HG02970 (cell line): ENCODE results near the gene BSPRY.

ENCODE experiments used
- ATAC-seq: cut with Tn5 transposase; IDR thresholded peaks from one replicate; pipeline ENCODE4 v1.9.1; 2021; ENCODE audit warnings: mild to moderate bottlenecking, moderate library complexity, moderate number of reproducible peaks; ENCODE audit not compliant: unreplicated experiment, low FRiP score

The BSPRY gene

DNA sequence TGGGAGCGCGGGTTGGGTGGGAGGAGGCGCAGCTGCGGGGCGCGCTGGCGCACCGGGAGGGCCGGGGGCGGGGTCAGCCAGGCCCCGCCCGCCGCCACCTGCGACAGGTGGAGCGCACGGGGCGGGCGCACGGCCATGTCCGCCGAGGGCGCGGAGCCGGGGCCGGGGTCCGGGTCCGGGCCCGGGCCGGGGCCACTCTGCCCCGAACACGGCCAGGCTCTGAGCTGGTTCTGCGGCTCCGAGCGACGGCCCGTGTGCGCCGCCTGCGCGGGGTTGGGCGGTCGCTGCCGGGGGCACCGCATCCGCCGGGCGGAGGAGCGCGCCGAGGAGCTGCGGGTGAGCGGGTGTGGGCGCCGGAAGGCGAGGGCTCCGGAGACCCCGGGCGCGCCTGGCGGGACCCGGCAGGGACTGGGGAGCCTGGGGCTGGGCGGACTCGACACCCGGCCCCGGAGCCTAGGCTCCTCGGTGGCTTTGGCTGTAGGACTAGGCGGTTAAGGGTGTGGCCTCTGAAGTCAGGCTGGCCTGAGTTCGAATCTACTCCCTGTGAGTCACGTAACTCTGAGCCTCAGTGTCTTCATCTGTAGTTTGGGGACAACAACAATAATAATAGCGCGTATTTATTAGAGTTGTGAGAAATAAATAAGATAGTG lies at the start of gene BSPRY:
Gene BSPRY, plus strand, starts transcription at position 97 of the 650 bp plus-strand sequence. Its CDS starts 39 bp downstream, at position 136.
- no peak for ATAC-seq

DNA sequence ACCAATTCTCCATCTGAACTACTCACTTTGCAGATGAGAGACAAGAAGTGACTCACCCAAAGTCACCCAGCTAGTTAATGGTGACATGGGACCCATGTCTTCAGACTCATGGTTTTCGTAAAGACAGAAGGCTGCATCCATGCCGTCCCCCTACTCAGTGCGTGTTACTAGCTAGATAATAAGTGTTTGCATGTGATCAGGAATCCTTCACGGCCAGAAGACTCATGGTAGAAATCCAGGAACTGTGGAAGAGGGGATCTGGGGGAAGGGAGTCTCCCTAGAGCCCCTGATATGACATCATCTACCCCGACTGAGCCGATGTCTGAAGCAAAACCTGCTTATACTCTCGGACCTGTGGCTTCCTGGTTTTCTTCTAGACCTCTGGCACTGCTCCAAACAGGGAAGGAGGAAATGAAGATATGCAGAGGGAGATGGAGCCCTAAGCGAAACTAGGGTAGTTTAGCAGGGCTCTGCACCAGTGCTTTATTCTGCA lies 49.5 kb upstream of the BSPRY start:
- ATAC-seq, result no peak

DNA sequence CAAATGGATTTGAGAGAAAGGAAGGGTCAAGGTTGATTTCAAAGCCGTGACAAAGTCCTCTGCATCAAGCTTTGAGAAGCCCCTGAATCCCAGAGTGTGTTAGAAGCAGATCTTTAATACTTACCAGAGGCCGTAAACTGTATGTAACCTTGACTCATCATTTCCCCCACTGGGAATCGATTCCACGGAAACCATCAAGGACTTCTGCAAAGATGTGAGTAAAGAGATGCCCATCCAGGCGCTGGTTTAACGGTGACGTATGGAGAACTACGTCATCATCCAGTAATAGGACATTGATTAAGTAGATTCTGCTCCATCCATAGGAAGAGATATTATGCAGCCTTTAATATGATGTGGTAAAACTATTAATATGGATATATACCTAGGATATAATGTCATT lies 47.8 kb upstream of the BSPRY start:
- no peak for ATAC-seq

DNA sequence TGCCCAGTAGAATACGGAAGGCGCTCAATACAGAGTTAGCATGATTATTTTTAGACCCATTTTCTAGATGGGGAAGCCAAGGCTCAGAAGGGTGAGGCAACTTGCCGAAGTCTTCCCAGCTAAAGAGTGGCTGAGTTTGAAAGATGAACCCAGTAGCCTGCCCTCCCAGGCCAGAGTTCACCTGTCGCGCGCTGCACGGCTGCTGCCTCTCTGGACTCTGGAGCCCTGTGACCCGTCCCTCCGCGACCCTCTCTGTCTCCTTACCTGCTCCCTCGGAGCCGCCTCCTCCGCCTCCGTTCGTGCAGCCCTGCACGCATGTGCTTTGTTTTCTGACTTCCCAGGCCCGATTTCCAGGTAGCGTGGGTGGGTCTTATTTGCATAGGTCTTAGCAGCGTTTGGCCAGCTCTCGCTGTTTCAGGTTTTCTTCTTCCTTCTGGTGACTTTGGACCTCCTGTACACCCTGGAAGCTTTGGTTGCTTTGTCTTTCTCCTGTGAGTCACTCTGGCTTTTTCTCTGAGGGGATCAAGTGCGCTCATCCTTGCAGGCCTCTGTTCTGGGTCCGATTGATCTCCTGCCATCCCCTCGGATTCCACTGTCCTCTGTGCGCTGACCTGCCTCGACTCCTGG lies 46.4 kb upstream of the BSPRY start, which contains the start of gene RNF183:
Gene RNF183, minus strand, starts transcription at position 585 of the 627 bp plus-strand sequence. CDS start 5,192 bp downstream, outside the sequence.
- no peak for ATAC-seq

DNA sequence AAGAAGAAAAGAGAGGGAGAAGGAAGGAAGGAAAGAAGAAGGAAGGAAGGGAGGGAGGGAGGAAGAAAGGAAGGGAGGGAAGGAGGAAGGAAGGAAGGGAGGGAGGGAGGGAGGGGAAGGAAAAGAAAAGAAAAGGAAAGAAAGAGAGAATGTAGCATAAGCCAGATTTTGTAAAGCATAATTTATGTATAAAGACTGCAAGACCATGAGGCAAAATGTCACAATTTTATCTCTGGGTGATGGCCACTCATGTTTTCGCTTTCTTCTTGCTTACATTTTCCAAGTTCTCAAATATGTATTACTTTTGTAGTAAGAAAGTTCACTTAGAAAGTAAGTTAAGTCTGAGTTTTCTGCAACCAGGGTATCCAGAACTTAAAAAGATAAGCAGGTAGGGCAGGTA lies 42.8 kb upstream of the BSPRY start:
- ATAC-seq, result no peak

DNA sequence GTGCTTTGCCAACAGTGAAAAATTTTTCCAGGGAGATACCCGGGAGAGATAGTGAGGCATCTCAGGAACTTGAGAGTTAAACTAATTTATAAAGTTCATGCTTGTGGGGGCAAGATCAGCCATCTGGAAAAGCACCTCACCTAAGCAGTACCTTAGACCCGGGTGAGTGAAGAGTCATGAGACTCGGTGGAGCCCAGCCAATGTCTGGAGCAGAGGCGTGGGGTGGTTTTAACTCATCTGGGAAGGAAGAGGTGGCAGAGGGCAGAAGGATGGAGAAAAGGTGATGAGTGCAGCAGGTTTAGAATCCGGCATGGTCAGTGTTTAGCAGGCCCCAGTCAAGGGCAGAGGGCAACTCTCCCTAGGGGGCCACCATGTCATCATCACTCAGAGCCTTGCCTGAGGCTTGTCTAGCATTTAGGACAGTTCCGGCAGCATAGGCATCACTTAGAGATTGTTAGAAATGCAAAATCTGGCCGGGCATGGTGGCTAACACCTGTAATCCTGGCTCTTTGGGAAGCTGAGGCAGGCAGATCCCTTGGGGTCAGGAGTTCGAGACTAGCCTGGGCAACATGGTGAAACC lies 41.9 kb upstream of the BSPRY start:
- no peak for ATAC-seq

DNA sequence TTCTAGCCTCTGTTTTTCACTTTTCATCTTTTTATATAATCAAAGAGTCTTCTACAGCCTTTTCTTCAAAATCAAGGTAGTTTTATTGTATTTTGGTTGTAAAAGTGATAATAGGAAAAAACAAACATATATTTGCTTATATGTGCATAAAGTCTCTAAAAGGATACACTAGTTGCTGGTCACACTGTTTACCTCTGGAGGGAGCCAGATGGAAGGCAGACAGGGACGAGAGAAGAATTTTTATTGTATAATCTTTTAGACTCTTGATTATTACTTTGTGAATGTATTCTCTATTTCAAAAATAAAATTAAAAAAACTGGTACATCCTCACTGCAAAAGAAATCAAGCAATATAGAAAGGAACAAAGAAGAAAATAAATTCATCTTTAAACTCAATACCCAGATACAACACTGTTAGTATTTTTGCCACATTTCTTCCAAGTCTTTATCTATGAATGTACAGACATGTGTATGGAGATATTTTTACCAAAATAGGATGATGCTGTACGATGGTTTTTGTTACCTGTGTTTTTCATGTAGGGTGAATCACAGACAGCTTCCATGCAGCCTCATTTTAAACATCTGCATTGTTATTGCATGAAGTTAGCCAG lies 40.0 kb upstream of the BSPRY start:
- ATAC-seq, result no peak

DNA sequence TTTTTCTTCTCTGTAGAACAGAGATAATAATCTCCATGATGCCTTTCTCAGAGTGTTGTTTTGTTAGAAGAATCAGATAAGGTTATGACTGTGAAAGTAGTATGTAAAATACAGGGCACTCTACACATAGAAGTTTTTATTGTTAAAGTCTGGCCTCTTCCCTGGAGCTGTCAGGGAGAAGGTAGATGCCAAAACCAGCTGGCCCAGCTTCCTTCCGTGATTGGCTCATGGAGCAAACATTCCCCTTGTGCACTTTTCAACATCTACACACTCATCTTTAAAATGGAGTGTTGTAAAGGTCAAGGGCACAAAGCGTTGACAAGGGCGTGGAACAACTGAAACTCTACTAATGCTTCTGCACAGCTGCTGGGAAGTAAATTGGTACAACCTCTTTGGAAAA lies 38.8 kb upstream of the BSPRY start:
- no peak for ATAC-seq

DNA sequence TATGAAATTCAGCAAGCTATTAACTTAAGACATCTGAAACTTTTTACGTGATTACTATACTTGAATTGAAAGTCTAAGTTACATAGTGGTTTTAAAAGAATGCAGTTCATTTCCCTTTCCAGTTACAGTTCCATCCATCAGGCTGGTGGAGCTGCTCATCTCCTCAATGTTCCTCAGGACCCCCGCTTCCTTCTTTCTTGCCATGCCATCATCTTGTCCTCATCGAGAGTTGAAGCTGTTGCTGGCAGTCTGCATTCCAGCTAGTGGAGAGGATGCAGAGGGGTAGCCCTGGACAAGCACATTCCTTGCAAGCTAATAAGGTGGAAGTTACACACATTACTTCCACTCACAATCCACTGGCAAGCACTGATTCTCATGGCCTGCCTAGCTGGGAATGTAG lies 37.4 kb upstream of the BSPRY start:
- no peak for ATAC-seq

DNA sequence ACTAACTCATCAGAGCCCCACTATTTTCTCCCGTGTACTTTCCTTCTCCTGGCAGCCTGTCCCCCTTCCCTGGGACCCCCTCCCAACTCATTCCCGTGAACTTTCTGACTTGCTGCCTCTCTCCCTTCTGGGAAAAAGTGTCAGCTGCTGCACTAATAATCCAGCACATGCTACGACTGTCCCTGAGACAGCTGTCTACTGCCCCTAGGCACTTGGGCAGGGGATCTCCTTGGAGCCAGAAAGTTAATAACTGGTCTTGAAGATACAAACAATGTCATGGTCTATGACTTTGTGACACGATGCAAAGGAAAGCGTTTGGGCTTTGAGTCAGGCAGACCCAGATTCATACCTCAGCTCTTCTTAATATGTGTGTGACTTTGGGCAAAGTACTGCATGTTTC lies 36.1 kb upstream of the BSPRY start:
- no peak for ATAC-seq

DNA sequence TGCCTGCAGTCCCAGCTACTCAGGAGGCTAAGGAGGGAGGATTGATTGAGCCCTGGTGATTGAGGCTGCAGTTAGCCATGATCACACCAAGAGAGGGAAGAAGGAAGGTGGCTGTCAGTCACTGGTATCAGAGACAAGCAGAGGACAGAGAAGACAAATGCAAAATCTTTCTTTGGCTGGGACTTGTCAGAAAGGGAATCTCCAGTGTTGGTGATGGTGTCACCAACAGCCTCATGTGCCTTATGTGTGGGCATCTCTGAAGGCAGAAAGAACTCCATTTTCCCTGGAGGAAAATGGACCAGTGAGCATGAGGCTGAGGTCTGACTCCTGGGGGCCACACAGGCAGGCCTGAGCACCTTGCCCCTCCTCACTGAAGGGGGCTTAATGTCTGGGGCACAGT lies 34.1 kb upstream of the BSPRY start:
- no peak for ATAC-seq

DNA sequence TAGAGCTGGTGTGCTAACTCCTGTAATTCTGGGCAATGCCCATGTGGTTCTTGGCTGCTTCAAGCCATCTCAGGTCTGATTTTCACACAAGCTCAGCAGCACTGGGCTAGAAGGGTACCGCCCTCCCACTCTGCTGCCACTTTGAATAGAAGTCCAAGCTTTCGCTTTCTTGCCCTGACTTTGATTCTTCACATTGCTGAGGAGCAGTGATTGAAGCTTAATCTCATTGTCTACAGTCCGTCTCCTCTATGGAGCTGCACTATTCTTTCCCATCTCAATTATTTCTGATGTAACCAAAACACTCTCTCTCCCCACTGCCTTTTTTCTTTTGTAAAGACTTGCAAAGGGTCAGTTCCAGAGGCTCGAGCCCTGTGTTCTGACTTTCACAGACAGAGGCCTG lies 33.3 kb upstream of the BSPRY start:
- ATAC-seq, result no peak

DNA sequence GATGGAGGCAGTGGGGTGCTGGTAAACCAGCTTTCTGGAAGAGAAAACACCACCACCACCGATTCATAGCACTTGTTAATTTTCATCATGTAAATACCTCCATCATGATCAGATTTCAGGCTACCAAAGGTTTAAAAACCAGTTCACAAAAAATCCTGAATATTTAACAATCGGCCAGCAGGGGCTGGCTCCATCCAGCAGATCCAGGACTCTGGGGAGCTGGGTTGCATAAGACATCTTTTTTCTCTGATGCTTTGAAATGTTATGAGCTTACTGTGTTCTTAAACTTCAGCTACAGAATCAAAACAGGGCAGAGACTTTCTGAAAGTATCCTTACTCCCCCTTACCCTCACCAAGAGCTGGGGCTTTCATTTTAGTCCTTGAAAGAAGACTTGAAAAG lies 31.6 kb upstream of the BSPRY start:
- no peak for ATAC-seq

DNA sequence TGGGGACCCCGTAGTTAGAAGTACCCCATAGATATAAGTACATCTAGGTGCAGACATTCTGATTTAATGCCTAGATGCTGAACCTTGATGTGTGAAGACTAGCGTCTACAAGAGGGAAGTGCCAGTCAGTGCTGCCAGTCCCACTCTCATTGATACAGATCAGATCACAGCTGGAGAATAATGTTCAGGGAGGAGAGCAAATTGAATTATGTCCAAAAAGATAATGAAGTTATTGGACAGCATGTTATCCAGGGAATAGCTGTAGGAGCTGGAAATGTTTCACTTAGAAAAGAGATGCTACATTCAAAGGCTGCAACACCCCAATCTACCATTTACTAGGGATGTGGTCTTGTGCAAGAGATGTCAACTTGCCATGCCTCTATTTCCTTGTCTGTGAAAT lies 30.3 kb upstream of the BSPRY start:
- ATAC-seq, result no peak

DNA sequence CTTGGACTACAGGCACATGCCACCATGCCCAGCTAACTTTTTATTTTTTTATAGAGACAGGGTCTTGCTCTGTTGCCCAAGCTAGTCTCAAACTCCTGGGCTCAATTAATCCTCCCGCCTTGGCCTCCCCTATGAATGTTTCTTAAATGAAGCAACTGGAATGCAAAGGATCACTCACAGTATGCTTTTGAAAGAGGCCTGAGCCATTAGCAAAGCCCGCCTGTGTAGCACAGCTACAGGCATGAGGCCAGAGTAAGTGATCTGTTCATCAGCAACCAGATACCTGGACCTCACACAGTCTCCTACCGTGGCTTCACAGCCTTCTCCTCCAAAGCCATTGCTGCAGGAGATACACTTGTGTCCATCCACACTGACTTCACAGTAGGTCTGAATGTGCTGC lies 29.3 kb upstream of the BSPRY start:
- no peak for ATAC-seq

DNA sequence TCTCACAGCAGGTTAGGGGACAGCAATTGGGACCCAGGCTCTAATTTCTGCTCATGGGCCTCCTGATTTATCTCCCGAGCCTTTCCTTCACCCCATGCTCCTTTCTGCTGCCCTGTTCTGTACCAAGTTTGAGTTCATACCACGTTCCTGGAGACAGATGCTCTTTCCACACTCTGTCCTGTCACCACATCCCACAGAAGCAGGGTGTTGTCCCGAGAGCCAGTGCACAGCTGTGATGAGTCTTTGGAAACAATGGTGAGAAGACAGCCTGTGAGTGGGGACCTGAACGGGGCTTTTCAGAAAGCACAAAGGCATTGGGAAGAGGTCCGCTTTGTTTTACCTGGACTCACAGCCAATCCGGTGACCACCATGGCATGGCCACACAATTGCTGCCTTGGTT lies 26.7 kb upstream of the BSPRY start:
- ATAC-seq, result no peak

DNA sequence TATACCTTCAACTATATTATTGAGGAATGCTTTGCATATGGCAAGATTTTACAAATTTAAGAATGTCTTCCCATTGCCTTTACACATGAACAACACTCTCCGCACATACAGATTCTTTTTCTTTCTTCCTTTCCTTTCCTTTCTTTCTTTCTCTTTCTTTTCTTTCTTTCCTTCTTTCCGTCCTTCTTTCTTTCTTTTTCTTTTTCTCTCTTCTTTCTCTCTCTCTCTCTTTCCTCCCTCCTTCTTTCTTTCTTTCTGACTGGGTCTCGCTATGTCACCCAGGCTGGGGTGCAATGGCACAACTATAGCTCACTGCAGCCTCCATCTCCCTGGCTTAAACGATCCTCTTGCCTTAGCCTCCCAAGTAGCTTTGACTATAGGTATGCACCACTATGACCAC lies 23.1 kb upstream of the BSPRY start:
- no peak for ATAC-seq

DNA sequence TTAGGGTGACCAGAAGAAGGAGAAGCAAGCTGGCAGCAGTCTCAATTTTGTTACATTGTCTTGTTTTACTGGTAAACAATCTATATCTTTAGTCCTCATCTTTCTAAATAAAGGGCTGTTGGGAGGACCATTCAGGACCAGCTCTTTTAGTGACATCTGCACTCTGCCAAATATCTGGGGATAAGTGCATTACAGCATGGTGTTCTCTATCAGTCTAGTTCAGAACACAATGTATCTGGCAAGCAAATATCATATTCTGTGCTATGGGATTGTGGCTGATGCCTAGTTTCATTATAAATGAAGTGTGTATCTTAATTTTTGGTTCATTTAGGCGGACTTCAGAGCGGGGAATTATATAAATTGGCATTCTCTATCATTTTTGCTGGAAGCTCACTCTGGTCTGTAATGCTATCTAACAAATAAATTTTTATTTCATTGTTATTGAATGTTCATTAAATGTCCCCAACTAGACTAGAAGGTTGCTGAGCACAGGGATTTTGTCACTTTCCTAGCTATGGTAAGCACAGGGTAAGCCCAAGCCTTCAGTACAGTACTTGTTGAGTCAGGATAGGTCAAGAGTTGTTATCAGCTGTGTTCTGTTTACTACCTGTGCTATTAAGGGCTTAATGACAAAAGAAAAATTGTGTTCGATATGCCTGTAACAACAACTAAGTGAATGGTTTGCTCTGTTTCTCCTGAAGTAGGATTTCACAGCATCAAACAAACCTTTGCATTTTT lies 21.1 kb upstream of the BSPRY start:
- ATAC-seq, result no peak

DNA sequence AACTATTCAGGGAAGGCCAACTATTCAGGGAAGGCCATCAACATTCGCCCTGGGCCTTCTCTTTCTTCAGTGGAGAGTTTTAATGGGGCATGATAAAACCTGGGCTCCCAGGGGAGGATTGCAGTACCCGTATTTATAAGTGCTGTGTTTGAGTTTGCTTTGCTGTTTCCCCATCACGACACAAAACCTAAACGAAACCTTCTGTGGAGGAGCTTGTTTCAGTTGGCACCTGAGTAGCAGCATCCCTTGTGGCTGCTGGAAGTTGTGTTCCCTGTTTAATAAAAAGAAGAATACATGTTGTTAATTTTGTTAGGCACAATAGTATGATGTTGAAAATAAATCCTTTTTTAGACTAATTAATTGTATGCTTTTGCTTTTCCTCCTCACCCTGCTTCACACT lies 17.6 kb upstream of the BSPRY start:
- ATAC-seq, result no peak

DNA sequence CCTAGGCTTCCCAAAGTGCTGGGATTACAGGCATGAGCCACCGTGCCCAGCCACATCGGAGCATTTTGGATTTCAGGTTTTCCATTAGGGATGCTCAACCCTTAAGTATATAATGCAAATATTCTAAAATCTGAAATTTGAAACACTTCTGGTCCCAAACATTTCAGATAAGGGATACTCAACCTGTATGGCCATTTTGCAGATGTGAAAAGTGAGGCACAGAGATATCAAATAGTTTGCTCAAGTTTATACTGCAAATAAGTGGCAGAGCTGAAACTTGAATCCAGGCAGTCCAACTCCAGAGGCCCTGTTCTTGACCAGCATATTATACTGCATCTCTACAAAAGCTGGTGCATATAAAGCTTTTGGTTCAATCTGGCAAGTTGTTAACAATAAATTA lies 11.6 kb upstream of the BSPRY start:
- ATAC-seq, result no peak
